HG03342 (cell line): Measurements from ENCODE around the gene KRT9.
"Not testable (repeated sequence)": the region's sequence is repeated elsewhere in the genome, so short reads cannot be mapped to it uniquely, and the experiment has no call there.

ENCODE experiments used
- ATAC-seq: cut with Tn5 transposase; IDR thresholded peaks from one replicate; pipeline ENCODE4 v1.9.1; 2021; ENCODE audit warnings: mild to moderate bottlenecking, moderate library complexity; ENCODE audit not compliant: unreplicated experiment

The KRT9 gene, protein sequence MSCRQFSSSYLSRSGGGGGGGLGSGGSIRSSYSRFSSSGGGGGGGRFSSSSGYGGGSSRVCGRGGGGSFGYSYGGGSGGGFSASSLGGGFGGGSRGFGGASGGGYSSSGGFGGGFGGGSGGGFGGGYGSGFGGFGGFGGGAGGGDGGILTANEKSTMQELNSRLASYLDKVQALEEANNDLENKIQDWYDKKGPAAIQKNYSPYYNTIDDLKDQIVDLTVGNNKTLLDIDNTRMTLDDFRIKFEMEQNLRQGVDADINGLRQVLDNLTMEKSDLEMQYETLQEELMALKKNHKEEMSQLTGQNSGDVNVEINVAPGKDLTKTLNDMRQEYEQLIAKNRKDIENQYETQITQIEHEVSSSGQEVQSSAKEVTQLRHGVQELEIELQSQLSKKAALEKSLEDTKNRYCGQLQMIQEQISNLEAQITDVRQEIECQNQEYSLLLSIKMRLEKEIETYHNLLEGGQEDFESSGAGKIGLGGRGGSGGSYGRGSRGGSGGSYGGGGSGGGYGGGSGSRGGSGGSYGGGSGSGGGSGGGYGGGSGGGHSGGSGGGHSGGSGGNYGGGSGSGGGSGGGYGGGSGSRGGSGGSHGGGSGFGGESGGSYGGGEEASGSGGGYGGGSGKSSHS

DNA sequence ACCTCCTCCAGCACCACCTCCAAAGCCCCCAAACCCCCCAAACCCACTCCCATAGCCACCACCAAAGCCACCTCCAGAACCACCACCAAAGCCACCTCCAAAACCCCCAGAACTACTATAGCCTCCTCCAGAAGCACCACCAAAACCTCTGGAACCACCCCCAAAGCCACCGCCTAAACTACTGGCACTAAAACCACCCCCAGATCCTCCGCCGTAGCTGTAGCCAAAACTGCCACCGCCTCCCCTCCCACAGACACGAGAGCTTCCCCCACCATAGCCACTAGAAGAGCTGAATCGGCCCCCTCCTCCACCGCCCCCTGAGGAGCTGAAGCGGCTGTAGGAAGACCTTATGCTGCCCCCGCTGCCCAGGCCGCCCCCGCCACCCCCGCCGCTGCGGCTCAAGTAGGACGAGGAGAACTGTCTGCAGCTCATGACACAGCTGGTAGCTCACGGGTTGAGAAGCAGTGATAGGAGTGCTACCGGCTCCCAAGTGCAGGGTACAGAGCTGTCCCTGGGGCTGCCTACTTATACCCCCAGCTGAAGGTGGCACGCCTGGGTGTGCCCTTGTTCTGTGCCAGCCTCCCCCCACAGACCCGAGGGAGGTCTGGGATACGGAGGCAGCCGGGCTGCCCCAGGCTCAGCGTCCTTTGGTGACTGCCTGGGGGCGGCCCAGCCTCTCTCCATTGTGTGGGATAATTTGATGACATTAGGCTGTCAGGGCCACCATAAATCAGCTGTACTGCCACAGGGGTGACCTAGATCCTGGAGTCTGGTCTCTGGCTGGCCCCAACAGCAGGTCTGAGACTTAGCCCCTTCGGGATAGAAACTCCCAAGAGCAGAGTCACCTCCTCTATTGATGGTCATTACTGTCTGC lies at the start of gene KRT9:
KRT9 (minus strand) TSS at position 499 of the 874 bp plus-strand sequence; CDS start at position 432, 67 bp downstream.
- no peak for ATAC-seq

DNA sequence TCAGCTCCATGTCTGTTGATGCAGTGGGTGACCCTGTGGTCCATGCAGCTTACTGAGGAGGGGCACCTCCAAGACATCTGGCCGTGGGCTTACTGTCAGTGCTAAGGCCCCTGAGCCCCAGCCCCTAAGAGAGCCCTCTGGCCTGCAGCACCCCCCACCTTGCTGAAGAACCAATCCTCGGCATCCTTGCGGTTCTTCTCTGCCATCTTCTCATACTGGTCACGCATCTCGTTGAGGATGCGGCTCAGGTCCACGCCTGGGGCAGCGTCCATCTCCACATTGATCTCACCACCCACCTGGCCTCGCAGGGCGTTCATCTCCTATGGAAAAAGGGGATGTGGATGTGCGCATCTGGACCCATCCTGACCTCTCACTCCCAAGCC lies 49.6 kb upstream of the KRT9 start:
- ATAC-seq: not testable (repeated sequence)

DNA sequence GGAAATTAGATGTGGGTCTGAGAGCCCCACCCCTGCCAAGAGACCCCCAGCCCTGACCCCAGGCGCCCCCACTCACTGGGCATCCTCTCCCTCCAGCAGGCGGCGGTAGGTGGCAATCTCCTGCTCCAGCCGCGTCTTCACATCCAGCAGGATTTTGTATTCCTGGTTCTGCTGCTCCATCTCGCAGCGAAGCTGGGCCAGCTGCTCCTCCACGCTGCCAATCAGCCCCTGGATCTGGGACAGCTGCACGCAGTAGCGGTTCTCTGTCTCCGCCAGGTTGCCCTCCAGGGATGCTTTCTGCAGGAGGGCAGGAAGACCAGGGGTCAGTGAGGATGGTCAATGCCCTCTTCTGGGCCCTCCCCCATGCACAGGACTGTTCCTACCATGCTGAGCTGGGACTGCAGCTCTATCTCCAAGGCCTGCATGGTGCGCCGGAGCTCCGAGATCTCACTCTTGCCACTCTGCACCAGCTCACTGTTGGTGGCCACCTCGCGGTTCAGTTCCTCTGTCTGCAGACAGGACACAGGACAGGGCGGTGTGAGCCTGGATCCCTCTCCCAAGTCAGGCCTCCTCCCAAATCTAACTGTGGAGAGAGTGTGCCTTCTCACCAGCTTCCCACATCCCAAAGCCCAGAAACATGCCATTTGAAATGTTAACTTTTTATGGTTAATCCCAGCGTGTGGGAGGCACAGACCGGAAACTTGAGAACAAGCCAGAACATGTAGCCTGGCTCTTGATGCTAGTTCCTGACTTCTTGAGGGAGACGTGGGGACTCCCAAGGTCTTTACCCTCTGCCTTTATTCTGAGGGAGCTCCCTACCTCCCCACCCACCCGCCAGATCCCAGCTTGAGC lies 49.0 kb upstream of the KRT9 start:
- no peak for ATAC-seq

DNA sequence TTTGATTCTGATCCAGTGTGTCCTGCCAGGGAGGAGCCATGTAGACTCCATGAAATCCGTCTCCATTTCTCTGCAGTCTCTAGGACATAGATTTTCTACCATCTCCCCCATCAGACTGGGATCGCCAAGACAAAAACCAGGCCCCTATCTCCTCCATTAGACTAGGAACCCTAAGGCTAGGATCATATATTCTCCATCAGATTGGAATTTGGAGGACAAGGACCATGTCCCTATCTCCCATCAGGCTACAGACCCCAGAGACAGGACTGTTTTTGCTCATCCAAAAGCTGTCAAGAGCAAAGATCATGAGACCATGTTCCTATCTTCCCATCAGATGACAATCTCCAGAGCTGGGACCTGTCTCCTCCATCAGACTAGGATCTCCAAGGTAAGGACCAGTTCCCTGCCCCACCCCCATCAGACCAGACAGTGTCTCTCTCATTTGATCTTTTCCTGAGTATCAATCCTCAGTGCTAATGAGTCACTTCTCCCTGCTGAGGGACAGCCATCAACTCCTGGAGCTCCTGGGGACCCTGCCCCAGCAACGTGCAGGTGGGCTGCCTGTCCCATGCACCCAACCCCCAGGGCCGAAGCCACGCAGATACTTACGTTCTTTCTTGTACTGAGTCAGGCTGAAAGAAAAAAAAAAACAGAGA lies 48.2 kb upstream of the KRT9 start:
- not testable (repeated sequence) for ATAC-seq

DNA sequence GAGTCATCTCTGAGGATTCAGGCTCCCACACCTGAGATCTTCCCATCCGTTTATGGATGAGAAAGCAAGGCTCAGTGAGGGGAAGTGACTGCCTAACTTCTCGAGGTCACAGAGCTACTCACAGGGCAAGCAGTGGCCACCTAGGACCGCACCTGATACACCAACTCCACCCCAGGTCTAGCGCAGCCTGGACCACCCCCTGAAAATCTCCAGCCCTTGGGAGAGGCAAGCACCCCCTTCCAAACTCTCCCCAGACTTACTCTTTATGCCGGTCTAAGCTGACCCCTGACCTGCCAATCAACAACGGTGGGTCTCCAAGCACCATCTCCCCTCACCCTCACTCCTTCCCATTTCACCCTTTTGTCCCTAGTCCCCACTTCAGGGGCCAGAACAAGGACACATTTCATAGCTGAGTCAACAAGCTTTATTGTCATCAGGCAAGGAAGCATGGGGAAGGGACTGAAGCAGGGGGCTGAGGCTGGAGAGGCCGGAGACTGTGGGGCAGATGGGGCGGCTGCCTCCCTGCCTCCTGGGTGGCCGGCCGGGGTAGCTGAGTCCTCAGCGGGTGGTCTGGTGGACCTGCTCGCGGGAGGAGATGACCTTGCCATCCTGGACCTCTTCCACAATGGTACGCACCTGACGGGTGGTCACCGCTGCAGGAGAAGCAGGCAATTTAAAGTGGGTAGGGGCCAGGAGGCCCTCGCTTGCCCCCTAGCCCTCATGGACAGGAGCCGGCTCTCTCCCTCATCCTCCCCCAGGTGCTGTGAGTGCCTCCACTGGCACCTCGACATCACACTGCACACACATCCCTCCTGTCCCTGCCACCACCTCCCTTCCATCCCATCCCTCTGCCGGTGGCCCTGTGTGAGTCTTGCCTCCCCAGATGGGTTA lies 47.4 kb upstream of the KRT9 start:
- ATAC-seq: no peak

DNA sequence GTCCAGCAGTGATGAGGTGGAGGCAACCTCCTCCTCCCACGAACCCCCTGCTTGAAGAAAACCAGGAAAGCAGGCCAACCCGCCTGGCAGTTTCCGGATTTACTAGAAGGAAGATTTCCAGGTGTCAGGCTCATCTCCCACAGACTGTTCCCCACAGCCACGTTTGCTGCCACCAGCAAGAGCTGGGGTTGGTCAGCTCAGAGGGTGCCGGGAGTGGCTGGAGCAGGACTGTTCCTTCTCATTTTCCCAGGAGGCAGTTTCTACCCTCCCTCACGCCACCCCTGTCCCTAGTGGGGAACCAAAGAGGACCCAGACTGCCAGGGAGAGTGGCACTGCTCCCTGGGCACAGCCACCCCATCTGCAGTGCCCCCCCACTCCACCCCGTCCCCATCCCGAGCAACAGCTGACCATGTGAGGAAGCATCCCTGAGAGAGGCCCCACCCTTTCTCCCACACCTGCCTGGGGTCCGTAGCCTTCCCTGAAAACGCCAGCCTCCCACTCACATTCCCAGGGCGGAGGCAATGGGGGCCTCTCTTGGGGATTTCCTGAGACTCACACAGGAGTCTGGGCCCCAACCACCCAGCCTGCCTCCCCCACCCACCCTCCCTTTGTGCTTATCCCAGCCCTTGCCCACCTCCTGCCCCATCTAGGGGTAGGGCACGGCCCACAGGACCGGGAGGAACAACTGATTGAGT lies 46.6 kb upstream of the KRT9 start:
- ATAC-seq: no peak

DNA sequence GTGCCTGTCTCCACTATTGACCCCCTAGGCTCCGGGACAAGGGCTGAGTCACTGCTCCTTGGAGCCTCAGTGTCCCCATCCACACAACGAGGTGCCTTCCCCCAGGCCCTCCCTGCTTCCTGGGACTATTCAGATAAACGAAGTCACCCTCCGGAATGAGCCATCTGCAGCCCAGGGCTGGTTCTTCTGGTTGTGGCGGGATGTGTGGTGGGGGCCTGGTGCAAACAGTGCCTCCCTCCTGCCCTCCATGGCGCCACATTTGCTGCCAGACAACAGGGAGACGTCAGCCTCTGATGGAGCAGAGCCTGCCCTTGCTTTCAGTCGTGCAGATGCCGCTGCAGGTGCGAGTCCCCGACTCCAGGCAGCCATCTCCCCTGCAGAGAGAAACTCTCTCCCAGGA lies 45.8 kb upstream of the KRT9 start:
- ATAC-seq: no peak

DNA sequence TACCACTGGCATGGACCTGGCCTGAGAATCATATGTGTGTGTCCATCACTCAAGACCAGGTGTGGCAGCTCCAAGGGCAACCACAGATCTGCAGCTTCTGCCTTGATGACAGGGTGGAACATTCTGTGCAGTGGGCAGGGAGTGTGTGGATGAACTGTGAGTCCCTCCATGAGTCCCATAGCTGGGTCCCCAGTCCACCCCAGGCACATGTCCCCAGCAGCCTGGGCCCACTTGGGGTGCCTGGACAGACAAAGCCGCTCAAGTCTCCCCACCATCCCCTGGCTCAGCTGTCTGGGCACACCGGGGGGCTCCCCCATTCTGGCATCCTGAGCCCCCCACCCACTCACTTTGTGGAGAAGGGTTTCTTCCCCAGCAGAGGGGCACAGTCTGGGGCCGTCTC lies 45.3 kb upstream of the KRT9 start:
- ATAC-seq: no peak

DNA sequence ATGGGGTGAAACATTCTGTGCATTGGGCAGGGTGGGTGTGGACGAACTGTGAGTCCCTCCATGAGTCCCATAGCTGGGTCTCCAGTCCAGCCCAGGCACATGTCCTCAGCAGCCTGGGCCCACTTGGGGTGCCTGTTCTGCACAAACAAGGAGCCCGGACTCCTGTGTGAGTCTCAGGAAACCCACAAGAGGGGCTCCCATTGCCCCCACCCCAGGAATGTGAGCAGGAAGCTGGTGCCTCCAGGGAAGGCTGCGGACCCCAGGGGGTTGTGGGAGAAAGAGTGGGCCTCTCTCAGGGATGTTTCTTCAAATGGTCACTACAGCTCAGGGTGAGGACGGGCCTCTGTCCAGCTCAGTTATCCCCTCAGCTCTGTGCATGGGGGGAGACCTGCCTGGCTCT lies 44.6 kb upstream of the KRT9 start:
- not testable (repeated sequence) for ATAC-seq

DNA sequence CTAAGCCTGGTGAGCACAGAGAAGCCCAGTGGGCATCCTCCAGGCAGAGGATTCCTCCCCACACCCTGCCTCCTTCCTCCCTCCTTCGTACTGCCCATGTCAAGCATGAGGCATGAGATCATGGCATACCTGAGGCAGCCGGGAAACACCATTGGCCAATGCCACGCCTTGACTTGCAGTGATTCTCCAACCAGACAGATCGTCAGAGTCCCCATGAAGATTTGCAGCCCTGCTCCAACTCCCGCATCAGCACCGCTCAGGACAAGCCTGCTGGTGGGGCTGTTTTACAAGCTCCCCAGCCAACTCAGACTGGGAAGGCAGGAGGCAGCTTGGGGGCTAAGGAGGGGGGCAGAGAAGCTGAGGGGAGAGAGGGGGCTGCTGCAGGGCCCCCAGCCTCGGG lies 43.6 kb upstream of the KRT9 start:
- no peak for ATAC-seq

DNA sequence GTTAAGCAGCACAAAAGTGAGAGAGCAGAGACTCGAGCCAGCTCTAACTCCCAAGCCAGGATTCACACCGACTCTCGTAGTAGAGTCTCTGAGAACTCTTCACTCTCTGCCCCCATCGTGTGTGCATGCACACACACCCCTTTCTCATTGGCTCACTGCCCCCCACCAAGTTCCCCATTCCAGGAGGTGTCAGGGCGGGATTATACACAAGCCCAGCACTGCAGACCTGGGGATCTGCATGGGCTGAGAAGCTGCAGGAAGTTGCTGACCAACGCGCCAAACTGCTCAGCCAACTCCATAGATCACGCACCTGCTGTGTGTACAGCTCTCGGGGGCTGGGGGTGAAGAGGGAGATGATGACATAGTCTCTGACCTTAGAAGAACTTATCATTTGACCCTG lies 42.9 kb upstream of the KRT9 start:
- not testable (repeated sequence) for ATAC-seq

DNA sequence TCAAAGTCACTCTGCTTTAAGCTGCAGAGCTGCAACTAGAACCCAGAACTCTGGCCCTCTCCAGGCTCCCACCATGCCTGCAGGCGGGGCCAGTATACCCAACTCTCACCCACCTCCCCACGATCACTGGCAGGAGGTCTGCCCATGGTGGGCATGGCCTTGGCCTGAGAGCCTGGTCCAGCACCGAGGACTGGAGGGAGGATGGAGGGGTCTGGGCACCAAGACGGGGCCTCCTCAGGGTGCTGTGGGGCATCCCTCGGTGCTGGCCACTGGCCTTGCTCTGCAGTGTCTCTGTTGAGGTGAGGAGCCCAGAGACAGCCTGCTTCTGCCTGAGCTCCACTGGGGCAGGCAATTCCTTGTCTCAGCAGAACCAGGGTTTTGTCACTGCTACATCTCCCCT lies 42.2 kb upstream of the KRT9 start:
- no peak for ATAC-seq

DNA sequence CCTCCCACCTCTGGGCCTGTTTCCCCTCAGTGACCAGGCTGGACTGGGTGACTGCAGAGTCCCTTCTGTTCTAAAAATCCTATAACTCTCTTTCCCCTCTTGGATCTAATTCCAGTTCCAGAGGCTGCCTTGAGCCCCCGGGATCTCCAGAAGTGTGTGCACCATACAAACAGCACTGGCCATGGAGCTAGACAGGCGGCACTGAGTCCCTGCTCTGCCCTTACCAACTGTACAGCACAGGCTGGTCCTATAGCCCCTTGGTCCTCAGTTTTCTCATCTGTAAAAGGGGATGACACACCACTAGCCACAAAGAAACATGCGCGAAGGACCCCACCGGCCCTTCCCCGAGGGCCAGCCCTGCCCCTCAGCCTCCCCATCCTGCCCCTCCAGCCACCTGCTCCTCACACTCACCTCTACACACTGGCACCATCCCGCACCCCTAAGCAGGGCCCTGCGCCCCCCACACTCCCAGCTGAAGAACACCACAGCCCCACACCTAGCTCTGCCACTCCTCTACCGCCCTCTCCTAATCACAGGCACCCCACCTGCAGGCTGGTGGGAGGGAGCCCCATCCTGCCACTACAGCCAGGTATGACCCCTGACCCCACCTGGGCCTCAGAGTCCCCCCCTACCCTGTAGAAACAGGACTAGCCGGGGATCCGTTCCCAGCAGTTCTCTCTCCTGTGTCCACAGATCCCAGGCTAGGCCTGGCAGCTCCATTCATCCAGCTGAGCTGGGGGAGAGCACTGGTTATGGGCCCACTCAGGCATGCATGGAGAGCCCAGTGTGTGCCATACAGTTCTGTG lies 41.6 kb upstream of the KRT9 start:
- no peak for ATAC-seq

DNA sequence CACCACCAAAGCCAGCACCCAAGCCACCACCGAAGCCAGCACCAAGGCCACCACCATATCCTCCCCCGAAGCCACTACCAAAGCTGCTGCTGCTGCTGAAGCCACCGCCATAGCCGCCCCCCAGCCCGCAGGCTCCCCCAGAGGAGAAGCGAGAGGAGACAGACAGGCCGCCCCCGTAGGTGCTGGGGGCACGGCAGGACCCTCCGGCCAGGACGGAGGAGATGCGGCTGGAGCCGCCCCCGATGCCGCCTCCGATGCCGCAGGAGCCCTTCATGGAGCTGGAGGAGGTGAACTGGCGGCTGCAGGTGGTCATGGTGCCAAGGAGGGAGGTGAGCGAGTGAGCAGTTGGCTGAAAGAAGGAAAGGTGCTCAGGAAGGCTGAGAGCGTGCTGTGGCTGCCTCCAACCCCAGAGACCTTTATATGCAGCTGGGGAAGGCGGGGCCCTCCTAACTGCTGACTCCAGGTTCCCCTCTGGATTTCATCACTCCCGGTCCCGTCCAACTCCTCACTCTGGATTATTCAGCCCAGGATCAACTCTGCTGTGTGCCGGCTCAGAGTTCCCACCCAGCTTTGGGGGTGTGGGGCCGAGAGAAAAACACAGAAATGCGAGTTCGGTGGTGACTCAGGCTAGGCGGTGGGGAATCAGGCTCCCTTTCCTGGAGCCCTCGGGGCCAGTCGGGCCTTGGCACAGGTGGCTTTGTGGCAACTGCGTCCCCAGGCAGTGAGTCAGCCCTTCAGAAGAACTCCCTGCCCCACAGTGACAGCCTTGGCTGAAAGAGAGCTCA lies 40.7 kb upstream of the KRT9 start, which contains the start of gene KRT16:
KRT16 (minus strand) TSS at position 392 of the 785 bp plus-strand sequence; CDS start at position 313, 79 bp downstream.
- not testable (repeated sequence) for ATAC-seq

DNA sequence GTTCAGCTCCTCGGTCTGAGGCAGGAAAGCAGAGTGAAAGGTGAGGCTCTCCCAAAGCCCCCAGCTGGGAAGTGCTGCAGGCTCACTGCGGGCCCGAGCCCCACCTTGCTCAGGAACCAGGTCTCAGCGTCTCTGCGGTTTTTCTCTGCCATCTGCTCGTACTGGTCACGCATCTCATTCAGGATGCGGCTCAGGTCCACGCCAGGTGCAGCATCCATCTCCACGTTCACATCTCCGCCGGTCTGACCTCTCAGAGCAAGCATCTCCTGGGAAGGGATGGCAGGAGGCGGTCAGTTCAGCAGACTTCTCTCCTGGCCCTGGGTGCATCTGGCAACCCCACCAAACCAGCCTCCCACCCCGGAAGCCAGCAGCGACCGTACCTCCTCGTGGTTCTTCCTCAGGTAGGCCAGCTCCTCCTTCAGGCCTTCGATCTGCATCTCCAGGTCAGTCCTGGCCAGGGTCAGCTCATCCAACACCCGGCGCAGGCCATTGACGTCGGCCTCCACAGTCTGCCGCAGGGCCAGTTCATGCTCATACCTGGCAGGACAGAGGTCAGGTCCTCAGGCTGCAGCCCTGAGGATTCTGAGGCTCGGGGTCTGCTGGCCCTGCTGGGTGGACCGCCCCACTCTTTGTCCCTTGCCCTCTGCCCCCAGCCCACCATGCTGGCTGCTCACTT lies 39.2 kb upstream of the KRT9 start:
- ATAC-seq: no peak

DNA sequence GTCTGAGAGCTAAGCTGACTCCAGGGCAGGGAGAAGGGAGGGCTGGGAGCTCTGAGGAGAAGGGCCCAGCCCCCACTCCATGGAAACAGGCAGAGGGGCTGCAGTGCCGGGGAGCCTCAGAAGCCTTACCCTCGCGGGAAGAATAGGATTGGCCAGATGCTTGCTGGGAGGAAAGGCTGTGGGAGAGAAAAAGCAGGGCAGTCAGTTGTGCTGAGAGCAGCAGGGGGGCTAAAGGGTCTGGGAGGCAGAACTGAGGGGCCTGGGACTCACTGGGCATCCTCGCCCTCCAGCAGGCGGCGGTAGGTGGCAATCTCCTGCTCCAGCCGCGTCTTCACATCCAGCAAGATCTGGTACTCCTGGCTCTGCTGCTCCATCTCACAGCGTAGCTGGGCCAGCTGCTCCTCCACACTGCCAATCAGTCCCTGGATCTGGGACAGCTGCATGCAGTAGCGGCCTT lies 38.2 kb upstream of the KRT9 start:
- not testable (repeated sequence) for ATAC-seq
